Ammon's horn (tissue), 1 donor: ENCODE data around the gene DHX16.
A peak's percentile ranks its signal among the peaks of the same experiment; 100 is the strongest.
"Not testable (repeated sequence)": the region's sequence is repeated elsewhere in the genome, so short reads cannot be mapped to it uniquely, and the experiment has no call there.

Source experiments
- DNase-seq: peaks from one replicate; pipeline ENCODE4 v3.0.0-alpha.2; 2016; ENCODE audit warnings: low spot score

The DHX16 gene

GRCh38 chr6:30678964-30679726, 6.3 kb upstream of the DHX16 start:
- peak; percentile 91 for DNase-seq

- no peak for DNase-seq
These were observed 4.0 kb upstream of the DHX16 start for GRCh38 chr6:30676660-30677285.

- no peak for DNase-seq
These were observed 1.9 kb downstream of the DHX16 start for GRCh38 chr6:30670760-30671527.

- not testable (repeated sequence) for DNase-seq
These were observed 6.5 kb downstream of the DHX16 start for GRCh38 chr6:30666300-30666699.

- DNase-seq = no peak
These were observed 7.6 kb downstream of the DHX16 start for GRCh38 chr6:30664994-30665767.

GRCh38 chr6:30657922-30658321, 14.9 kb downstream of the DHX16 start:
- not testable (repeated sequence) for DNase-seq

- no peak for DNase-seq
These were observed 15.4 kb downstream of the DHX16 start for GRCh38 chr6:30657454-30657853.

GRCh38 chr6:30656513-30656912, 16.3 kb downstream of the DHX16 start:
- DNase-seq = no peak

- DNase-seq = no peak
These were observed 17.1 kb downstream of the DHX16 start for GRCh38 chr6:30655743-30656094.

- DNase-seq = no peak
These were observed 17.7 kb downstream of the DHX16 start for GRCh38 chr6:30654798-30655742.

- DNase-seq = no peak
These were observed 21.7 kb downstream of the DHX16 start for GRCh38 chr6:30651143-30651542.

- DNase-seq = peak; percentile 72
These were observed 25.3 kb downstream of the DHX16 start for GRCh38 chr6:30647242-30648116.

GRCh38 chr6:30646450-30647241, 26.2 kb downstream of the DHX16 start, which contains the start of gene C6orf136:
TSS of gene C6orf136 (plus strand) at chr6:30647133. CDS start at chr6:30647232, 99 bp downstream.
- DNase-seq = peak; percentile 96

GRCh38 chr6:30645989-30646388, 26.8 kb downstream of the DHX16 start:
- no peak for DNase-seq

- DNase-seq = no peak
These were observed 28.0 kb downstream of the DHX16 start for GRCh38 chr6:30644769-30645168.

- DNase-seq = no peak
These were observed 29.1 kb downstream of the DHX16 start for GRCh38 chr6:30643656-30644055.

- DNase-seq = no peak
These were observed 31.8 kb downstream of the DHX16 start for GRCh38 chr6:30641048-30641447.

GRCh38 chr6:30640481-30640880, 32.3 kb downstream of the DHX16 start:
- no peak for DNase-seq

- DNase-seq = no peak
These were observed 37.0 kb downstream of the DHX16 start for GRCh38 chr6:30635834-30636233.
